Lung (tissue), 16 donors: Measurements from ENCODE around the gene CTSE. TPM values are rescaled to one million over a fixed set of nuclear protein-coding genes. Genes with fewer than 3 reads are reported as not detected.

Experiments used
- ATAC-seq: fragments of 200-7000 bp; cut with Tn5 transposase; one replicate; pipeline ENCODE4 v1.9.1; 2020; ENCODE audit warnings: moderate number of reproducible peaks; ENCODE audit not compliant: insufficient read depth, low FRiP score
- DNase-seq, 3 donors: peaks; one replicate each; pipeline ENCODE4 v3.0.0-alpha.2; 2013 to 2017
- H3K27ac ChIP-seq, 2 donors: one replicate each; pipeline ENCODE4 v1.5.1; 2013; ENCODE audit warnings: mild to moderate bottlenecking in 2 of 2, moderate library complexity in 2 of 2, control low read depth in 1 of 2, inconsistent platforms in 1 of 2, low read depth in 1 of 2, low read length in 1 of 2
- H3K27me3 ChIP-seq, 3 donors: one replicate each; pipeline ENCODE4 v1.5.1; 2013; ENCODE audit warnings: low read length in 2 of 3; ENCODE audit not compliant: control insufficient read depth in 3 of 3, insufficient read depth in 3 of 3
- H3K36me3 ChIP-seq, 4 donors: one replicate each; pipeline ENCODE4 v1.5.1; 2013; ENCODE audit warnings: low read length in 4 of 4, mild to moderate bottlenecking in 1 of 4, moderate library complexity in 1 of 4; ENCODE audit not compliant: control insufficient read depth in 4 of 4, insufficient read depth in 4 of 4
- H3K4me1 ChIP-seq, 5 donors: one replicate each; pipeline ENCODE4 v1.5.1; 2013; ENCODE audit warnings: low read length in 5 of 5, mild to moderate bottlenecking in 2 of 5, moderate library complexity in 1 of 5; ENCODE audit not compliant: control insufficient read depth in 5 of 5, insufficient read depth in 5 of 5
- H3K4me3 ChIP-seq: one replicate; pipeline ENCODE4 v1.5.1; 2013; ENCODE audit warnings: mild to moderate bottlenecking, control low read depth, moderate library complexity
- H3K9ac ChIP-seq, 2 donors: one replicate each; pipeline ENCODE4 v1.5.1; 2013; ENCODE audit warnings: low read length in 2 of 2, control low read depth in 1 of 2; ENCODE audit not compliant: insufficient read depth in 1 of 2
- H3K9me3 ChIP-seq, 4 donors: one replicate each; pipeline ENCODE4 v1.5.1; 2013; ENCODE audit warnings: low read length in 3 of 4, mild to moderate bottlenecking in 1 of 4, moderate library complexity in 1 of 4; ENCODE audit not compliant: control insufficient read depth in 4 of 4, insufficient read depth in 3 of 4
- WGBS, 2 donors: extraction: QIAGEN DNeasy Blood & Tissue Kit; methylation state at CpG; one replicate each; pipeline ENCODE4 v1.1.7; 2013; 5-methylcytosine and 5-hydroxymethylcytosine counted together
- long read RNA-seq, 5 donors: transcript quantifications; one replicate each; lab custom pipeline, GENCODE V29; 2026
- polyA plus RNA-seq, 2 donors: library from polyadenylated mRNA; stranded (reverse); fragments of 200-250 nt; gene quantifications; one replicate each; pipeline ENCODE4 v1.2.1, GENCODE V29; 2013
- total RNA-seq, 2 donors: library from RNA; depleted of rRNA in 1 of 2; stranded (reverse); fragments of >200 nt in 1 of 2; gene quantifications; one replicate each; pipeline ENCODE4 v1.2.1, GENCODE V29; 2014 to 2021
- TF ChIP-seq, protein P1 (sequence below): IDR thresholded peaks from 2 replicates; pipeline ENCODE4 v1.5.1; 2012; ENCODE audit warnings: mild to moderate bottlenecking; ENCODE audit errors: control extremely low read depth, extremely low read depth
- donor health status: control.
- donor health status: control.
- donor health status: Bipolar disorder and iron deficiency.
- donor health status: healthy.
- donor health status: DM: yes; HTN: yes; CAD: no.

Gene CTSE
- total RNA-seq (100 to 1,000 TPM in 1 of 2 donors, 10 to 100 TPM in 1; 14.6 to 189 TPM), polyA plus RNA-seq (100 to 1,000 TPM in 1 of 2 donors, 10 to 100 TPM in 1; 67.9 to 124 TPM)
- long read RNA-seq, donor 1, partial matches to known transcripts, result 0 of 1 reads
- long read RNA-seq, donor 1, other reads (novel, unspliced or antisense), result 0 of 1 reads
- long read RNA-seq, donor 2, result 0 reads
- long read RNA-seq, donor 3, result 0 reads
- long read RNA-seq, donor 4, result 0 reads
- long read RNA-seq, donor 5, result 0 reads

DNA sequence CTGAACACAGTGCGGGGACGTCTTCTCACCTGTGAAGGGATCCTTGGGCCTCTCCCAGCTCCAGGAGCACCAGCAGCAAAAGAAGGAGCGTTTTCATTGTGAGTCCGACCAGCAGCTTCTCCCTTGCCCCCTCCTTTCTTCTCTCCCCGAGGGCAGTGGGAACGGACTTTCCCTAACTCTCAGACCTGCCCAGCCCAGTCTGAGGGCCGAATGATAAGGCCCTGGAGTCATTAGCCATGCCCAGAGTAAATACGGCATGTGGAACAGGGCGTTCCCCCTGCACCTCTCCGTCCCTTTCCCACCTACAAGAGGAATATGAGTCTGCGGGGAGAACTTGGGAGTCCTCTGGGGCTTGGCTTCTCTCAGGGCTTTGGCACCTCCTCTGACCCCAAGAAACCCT is at the start of gene CTSE:
Gene CTSE, minus strand, starts transcription at position 201 of the 400 bp plus-strand sequence. Its CDS starts 104 bp downstream, at position 97.
- ATAC-seq (peak; percentile 81), DNase-seq (no peak)
- Histone ChIP-seq H3K4me1 (peaks cover 0 to 5% (median 0%) of the 10 kb centered on the region in 5 donors), H3K4me3 (no peak within 1 kb of the TSS), H3K27me3 (no peaks in the 10 kb centered on the region), H3K27ac (peak within 1 kb of the TSS in 1 of 2 donors; percentile 2), H3K9me3 (no peaks in the 10 kb centered on the region), H3K36me3 (no peaks in the 10 kb centered on the region), H3K9ac (no peak within 1 kb of the TSS)
- WGBS, 2 donors, result 65 to 86% methylated on average over 11 of the region's 11 CpGs
- TF ChIP-seq, protein P1, sequence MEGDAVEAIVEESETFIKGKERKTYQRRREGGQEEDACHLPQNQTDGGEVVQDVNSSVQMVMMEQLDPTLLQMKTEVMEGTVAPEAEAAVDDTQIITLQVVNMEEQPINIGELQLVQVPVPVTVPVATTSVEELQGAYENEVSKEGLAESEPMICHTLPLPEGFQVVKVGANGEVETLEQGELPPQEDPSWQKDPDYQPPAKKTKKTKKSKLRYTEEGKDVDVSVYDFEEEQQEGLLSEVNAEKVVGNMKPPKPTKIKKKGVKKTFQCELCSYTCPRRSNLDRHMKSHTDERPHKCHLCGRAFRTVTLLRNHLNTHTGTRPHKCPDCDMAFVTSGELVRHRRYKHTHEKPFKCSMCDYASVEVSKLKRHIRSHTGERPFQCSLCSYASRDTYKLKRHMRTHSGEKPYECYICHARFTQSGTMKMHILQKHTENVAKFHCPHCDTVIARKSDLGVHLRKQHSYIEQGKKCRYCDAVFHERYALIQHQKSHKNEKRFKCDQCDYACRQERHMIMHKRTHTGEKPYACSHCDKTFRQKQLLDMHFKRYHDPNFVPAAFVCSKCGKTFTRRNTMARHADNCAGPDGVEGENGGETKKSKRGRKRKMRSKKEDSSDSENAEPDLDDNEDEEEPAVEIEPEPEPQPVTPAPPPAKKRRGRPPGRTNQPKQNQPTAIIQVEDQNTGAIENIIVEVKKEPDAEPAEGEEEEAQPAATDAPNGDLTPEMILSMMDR, result no peak

DNA sequence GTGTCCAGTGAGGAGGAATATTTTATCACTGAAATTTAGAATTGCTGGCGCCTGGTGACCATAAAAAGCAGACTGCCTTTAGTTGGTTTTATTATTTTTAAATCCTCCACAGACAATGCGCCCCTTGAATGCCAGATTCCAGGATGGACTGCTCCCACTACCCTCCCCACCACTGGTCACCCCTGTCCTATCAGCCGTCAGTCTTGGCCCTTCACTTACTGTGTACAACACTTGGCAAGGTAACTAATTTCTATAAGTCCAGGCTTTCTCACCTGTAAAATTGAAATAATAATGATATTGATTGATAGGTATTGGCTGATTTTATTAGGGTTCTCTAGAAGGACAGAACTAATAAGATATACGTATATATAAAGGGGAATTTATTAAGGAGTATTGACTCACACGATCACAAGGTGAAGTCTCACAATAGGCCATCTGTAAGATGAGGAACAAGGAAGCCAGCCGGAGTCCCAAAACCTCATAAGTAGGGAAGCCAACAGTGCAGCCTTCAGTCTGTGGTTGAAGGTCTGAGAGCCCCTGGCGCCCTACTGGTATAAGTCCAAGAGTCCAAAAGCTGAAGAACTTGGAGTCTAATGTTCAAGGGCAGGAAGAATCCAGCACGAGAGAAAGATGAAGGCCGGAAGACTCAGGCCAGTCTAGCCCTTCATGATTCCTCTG is 47.1 kb upstream of the CTSE start:
- H3K27me3 ChIP-seq, result peaks cover 0 to 2% (median under 1%) of the 10 kb centered on the region in 3 donors
- ATAC-seq (no peak), DNase-seq (no peak)
- no peaks in the 10 kb centered on the region for H3K36me3 ChIP-seq
- no peak overlapping the region for H3K4me3 ChIP-seq
- TF ChIP-seq, protein P1, result no peak
- H3K9me3 ChIP-seq, result no peaks in the 10 kb centered on the region
- H3K9ac ChIP-seq, result no peak overlapping the region
- peaks cover 0 to 4% (median 0%) of the 10 kb centered on the region in 5 donors for H3K4me1 ChIP-seq
- no peak overlapping the region for H3K27ac ChIP-seq
- 69 to 84% methylated on average over 9 of the region's 9 CpGs for WGBS, 2 donors

DNA sequence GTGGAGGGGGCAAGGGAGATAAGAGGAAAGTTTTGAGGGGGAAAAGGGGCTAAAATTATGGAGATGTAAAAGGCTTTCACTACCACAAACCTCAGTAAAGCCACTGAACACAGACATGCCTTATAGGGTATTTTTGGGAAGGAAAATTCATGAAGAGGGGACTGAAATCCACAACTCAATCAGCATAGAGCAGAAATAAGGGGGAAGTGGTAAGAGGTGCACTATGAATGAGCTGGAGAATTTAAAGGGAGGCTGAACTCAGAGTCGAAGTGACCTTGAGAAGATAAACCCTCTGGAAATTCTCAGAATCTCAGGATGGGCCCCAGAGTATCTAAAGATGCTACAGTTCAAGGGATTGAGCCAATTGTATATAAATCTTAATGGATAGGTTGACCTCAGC is 44.6 kb upstream of the CTSE start:
- H3K4me1 ChIP-seq, result peaks cover 0 to 4% (median 0%) of the 10 kb centered on the region in 5 donors
- no peaks in the 10 kb centered on the region for H3K36me3 ChIP-seq
- WGBS, 2 donors, result 39 to 48% methylated on average over 1 of the region's 1 CpG
- no peaks in the 10 kb centered on the region for H3K9me3 ChIP-seq
- no peak overlapping the region for H3K27ac ChIP-seq
- no peak overlapping the region for H3K4me3 ChIP-seq
- H3K27me3 ChIP-seq, result peaks cover 0 to 2% (median 0%) of the 10 kb centered on the region in 3 donors
- DNase-seq (no peak), ATAC-seq (no peak)
- H3K9ac ChIP-seq, result no peak overlapping the region
- TF ChIP-seq, protein P1, result no peak
